Stimulated activated CD8-positive, alpha-beta memory T cell treated with anti-CD3 and anti-CD28 coated beads, Interleukin-2, amount 100 ng/mL, for 1 hour (primary cell): ENCODE measurements around the gene HEY2.
"Not testable (repeated sequence)": the region's sequence is repeated elsewhere in the genome, so short reads cannot be mapped to it uniquely, and the experiment has no call there.

ENCODE experiments used
- DNase-seq, 2 donors: peaks; one replicate each; pipeline ENCODE4 v3.0.0-alpha.2; 2020; ENCODE audit warnings: low read depth in 2 of 2

HEY2 gene

DNA sequence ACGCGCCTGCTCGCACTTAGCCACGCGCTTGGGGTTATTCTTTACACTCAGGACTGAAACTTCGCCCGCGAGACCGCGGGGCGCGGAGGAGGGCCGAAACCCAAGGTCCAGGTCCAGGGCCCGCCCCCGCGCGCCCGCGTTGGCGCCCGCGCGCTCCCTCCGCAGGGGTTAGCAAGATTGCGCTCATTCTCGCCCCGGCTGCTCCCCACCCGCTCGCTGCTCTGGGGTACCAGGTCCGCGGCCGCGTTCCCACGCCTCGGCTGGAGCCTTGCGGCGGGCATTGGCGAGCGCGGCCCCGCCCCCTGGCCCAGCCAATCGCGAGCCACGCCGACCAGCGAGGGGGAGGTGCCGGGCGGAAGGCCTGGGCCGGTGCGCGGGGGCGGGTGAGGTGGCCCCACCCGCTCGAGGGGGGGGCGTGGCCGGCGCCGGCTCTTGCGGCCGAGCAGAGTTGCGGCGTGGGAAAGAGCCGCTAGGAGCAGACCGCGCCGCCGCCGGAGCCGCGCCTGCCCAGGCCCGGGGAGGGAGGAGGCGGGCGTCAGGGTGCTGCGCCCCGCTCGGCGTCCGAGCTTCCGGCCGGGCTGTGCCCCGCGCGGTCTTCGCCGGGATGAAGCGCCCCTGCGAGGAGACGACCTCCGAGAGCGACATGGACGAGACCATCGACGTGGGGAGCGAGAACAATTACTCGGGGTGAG, at the start of gene HEY2:
TSS of gene HEY2 (plus strand) at position 460 of the 692 bp plus-strand sequence. CDS start at position 605, 145 bp downstream.
- DNase-seq, result peak; percentile 60 to 64

DNA sequence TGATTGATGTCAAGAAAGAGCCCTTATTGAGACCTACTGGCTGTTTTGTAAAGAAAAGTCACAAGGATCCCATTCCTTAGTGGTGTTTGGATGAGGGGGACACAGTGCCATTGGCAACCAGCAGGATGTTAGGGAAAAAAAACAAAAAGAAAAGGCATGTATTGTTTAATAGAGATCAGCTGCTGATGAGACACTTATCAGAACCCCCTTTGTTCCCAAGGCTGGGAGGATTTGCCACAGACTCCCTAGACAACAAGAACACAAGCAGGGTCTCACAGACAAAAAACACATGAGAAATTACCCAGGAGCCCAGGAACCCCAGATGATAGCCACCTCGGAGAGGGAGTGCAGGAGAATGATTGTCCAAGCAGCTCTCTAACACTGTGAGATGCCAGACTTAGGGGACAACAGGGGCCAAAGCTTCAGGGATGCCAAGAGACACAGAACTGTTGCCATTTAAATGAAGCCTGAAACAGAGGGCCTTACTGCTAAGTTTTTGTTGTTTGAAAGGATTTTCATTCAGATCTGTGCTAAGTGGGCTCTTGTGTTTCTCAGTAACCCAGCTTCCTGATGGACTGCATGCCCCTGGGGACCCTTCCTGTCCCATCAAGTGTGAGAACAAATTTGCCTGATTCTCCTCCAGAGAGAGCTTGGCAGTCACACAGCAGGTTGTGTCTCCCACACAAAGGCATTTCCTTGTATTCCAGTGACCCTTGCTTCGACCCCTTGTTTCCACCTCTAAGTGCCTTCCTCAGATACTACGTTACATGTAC, 48.7 kb upstream of the HEY2 start:
- DNase-seq, result no peak

- DNase-seq, result no peak
Observed at GRCh38 chr6:125701354-125701668, 48.1 kb upstream of the HEY2 start.

DNA sequence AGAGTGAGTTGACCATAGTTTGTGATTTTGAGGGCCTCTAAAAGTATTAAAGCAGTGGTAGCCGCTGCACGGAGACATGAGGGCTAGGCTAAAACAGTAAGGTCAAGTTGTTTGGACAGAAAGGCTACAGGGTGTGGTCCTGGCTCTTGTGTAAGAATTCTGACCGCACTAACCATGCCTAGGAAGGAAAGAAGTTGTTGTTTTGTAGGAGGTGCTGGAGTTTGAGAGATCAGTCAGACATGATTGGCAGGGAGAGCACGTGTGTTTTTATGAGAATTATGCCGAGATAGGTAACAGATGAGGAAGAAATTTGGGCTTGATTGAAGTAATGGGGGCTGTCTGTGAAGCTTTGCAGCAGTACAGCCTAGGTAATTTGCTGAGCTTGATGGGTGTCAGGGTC, 45.5 kb upstream of the HEY2 start:
- DNase-seq, result not testable (repeated sequence)

DNA sequence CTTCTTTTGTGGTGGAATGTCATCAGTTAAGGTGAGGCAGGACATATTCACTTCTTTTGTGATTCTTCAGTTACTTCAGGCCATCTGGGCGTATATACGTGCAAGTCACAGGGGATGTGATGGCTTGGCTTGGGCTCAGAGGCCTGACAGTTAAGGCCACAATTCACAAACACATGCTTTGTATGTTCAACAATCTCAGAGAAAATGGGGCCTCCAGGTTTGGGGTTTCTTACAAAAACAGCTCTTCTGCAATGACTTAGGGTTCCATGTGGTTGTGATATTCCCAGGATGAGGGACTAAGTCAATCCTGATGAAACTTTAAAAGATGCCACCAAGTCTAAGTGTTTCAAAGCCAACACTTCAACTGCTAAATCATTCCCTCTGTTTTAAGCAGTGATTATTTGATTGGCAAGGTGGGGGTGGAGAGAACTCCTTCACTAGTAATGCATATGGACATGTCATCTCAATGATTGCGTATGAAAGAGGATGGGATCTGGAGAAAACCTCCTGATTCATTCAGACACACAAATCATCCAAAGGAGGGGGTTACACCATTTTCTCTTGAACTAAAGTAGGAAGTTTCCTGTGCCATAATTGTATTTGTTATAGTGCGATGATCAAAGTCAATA, 41.7 kb upstream of the HEY2 start:
- no peak for DNase-seq

DNA sequence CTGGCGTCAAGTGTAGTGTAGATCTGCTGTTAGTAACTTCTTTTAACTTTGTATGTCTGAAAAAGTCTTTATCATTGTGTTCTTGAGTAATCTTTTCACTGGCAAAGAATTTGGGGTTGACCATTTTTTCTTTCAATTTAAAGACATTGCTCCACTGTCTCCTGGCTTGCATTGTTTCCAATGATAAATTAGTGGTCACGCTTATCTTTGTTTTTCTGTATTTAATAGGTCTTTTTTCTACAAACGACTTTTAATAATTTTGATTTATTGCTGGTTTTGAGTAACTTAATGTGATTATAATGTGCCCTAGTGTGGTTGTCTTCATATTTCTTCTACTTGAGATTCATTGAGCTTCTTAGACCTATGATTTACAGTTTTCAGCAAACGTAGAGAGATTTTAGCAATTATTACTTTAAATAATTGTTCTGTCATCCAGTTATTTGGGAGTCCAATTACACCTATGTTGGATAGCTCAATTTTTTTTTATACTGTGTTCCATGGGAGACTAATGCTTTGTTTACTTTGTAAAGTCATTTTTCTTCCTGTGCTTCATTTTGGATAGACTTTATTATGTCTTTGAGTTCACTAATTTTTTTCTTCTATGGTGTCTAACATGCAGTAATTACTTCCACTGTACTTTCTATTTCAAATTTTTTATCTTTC, 38.3 kb upstream of the HEY2 start:
- no peak for DNase-seq

DNA sequence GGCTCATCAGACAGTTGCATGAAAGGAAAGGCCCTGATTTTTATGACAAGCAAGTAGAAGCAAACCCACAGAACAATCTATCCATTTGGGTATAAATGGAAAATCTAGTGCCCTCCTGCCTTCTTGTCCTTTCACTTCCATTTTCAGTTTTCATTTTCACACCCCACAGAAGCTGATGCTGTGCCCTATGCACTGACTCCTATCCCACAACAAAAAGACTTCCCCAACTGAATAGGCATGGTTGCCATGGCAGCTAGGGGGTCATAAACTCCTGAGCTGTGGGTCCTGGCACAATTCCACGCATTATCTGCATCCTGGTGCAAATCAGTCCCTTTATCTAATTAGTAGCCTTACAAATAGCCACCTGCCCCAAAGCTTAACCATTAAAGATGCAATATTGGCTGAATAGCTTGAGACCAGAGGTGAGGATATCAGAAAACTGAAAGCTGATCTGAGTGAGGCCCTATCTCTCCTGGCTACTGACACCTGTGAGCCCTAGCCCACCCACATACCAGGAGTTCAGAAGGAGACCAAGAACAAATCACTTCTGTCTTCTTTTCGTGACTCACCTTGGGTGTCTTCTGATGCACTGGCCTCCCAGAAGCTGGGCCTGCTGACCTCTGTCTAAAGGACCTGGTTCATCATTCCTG, 34.9 kb upstream of the HEY2 start:
- DNase-seq, result no peak

GRCh38 chr6:125717120-125717731, 32.2 kb upstream of the HEY2 start:
- no peak for DNase-seq

GRCh38 chr6:125718109-125718508, 31.3 kb upstream of the HEY2 start:
- DNase-seq, result no peak

GRCh38 chr6:125722886-125723285, 26.5 kb upstream of the HEY2 start:
- DNase-seq, result no peak

DNA sequence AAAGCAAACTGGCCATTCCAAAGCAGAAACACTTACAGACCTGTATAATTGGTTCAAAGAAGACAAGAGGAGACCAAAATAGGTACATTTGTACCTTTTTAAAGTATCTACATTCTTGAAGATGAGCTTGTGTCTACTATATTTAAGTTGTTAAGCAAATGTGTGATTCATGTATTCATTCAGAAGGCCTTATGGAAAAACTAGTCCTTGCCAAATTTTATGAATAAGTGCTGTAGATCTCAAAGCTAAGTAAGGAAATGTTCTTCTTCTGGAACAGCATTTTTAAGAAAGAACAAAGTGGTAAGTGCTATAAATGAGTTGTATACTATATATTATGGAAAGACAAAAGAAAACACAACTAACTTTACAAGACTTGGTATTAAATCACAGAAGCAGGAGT, 22.2 kb upstream of the HEY2 start:
- no peak for DNase-seq

- DNase-seq, result no peak
Observed at GRCh38 chr6:125728739-125729138, 20.7 kb upstream of the HEY2 start.

- DNase-seq, result no peak
Observed at GRCh38 chr6:125729983-125730382, 19.4 kb upstream of the HEY2 start.

DNA sequence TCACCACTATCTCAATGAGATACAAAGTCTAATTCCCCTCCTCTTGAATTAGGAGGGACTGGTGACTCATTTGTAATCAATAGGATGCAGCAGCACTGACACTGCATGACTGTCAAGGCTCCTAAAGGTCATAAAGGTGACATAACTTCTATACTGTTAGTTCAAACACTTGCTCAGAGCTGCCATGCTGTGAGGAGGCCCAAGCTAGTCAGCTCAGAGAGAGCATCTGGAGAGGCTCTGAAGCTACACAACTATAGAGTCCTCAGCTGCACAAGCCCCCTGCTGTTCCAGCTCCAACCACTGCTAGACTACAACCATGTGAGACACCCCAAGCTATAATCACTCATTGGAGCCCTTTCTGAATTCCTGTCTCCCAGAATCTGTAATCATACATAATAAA, 17.0 kb upstream of the HEY2 start:
- no peak for DNase-seq

GRCh38 chr6:125733516-125734300, 15.7 kb upstream of the HEY2 start:
- DNase-seq, result no peak

GRCh38 chr6:125738276-125738675, 11.2 kb upstream of the HEY2 start:
- DNase-seq, result no peak

GRCh38 chr6:125739364-125739763, 10.1 kb upstream of the HEY2 start:
- DNase-seq, result no peak

DNA sequence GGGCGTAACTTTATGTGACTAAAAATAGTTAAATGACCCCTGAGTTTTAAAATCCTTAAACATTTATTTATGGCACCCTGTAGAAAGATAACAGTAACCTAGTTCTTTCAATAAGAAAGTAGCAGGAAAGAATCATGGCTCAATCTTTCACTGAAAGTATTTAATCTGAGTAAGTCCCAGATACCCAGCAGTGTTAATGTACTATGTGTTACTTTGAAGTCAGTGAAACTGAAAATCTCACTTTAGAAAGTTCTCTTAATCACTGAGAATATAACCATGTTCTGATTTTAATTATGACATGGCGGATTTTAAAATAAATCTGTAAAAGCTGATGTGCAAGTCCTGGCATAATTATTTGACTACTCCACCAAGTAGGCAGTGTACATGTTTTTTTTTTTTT, 8.1 kb upstream of the HEY2 start:
- DNase-seq, result no peak

DNA sequence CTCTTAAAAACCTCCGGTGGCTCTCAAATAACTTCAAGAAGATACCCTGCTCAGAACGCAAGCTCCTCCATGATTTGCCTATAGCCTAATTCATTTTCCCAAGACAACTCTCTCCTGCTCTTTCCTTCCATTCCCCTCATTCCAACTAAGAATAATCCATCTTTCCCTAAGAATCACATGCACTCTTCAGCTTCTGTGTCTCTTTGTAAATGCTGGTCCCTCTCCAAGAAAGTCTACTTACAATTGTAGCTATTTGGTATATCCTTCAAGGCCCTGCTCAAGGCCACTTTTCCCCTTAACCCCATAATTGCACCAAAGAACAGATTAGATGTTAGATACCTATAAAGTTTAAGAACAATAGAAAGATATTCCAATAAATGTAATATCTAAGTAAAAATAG, 7.4 kb upstream of the HEY2 start:
- no peak for DNase-seq

DNA sequence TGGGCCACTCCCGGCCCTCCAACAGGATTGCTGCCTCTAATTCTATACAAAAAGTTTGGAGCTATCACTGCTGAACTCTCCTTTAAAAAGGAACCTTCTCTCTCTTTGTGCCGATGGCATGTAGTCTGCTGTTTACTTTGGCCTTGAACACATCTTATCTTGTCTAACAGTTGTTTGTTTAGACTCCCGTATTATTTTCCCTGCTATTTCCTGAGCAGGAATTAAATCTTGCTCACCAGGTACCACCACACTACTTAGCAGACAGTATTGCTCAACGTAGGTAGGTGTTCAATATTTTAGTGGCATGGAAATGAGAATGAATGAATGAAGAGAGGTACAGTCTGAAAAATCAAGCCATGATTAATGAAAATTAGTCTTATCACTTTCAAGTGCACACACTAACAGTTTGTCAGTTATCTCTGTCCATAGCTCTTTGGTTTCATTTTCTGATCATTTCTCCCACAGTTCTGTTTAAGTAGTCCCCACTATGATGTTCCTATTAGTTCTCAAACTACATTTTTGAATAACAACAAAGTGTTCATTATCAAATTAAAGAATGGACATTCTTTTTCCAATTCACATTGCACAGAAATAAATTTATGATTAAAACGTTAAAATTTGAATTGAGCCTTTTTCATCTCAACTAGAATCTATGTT, 6.8 kb upstream of the HEY2 start:
- no peak for DNase-seq
